GM12892 (cell line): ENCODE measurements around the gene POLN.

Experiments used
- POLR2A ChIP-seq: IDR thresholded peaks from 2 replicates; pipeline ENCODE4 v1.6.1; 2011; ENCODE audit warnings: low read depth, low read length, control low read depth
- POLR2AphosphoS5 ChIP-seq: IDR thresholded peaks from 2 replicates; pipeline ENCODE4 v1.6.1; 2011; ENCODE audit warnings: low read depth, low read length, control low read depth

GRCh38 chr4:2136726-2137125 is 105.2 kb downstream of the POLN start:
- TF ChIP-seq POLR2AphosphoS5 (no peak), POLR2A (no peak)
